ENCODE results near the gene PCSK9.

DNA sequence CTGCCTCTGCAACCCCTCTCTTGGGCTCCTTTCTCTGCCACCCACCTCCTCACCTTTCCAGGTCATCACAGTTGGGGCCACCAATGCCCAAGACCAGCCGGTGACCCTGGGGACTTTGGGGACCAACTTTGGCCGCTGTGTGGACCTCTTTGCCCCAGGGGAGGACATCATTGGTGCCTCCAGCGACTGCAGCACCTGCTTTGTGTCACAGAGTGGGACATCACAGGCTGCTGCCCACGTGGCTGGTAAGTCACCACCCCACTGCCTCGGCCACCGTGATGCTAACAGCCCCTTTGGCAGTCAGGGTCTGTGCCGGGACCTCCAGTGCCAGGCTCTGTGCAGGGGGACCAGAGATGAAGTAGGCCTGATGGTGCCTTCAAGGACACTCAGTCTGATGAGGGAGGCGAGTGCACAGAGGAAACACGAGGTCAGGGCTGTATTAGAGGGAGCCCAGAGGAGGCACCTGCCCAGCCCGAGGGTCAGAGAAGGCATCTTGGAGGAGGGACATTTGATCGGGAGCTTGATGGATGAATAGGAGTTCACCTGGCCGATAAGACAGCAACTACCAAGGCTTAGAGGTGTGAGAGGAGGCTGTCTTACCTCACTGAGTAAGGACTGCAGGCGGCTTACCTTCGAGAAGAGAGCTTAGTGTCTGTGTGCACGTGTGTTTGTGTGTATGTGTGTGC, 18.1 kb downstream of the PCSK9 start:
- TF ChIP-seq, protein P1, sequence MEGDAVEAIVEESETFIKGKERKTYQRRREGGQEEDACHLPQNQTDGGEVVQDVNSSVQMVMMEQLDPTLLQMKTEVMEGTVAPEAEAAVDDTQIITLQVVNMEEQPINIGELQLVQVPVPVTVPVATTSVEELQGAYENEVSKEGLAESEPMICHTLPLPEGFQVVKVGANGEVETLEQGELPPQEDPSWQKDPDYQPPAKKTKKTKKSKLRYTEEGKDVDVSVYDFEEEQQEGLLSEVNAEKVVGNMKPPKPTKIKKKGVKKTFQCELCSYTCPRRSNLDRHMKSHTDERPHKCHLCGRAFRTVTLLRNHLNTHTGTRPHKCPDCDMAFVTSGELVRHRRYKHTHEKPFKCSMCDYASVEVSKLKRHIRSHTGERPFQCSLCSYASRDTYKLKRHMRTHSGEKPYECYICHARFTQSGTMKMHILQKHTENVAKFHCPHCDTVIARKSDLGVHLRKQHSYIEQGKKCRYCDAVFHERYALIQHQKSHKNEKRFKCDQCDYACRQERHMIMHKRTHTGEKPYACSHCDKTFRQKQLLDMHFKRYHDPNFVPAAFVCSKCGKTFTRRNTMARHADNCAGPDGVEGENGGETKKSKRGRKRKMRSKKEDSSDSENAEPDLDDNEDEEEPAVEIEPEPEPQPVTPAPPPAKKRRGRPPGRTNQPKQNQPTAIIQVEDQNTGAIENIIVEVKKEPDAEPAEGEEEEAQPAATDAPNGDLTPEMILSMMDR (IDR thresholded peaks at IDR 0.05; ENCODE audit: low read length), result no peak
- no peak for TF ChIP-seq EZH2 (IDR thresholded peaks at IDR 0.05; ENCODE audit: borderline replicate concordance, low read length)

Measured in OCI-LY1 (cell line).